ENCODE data around the gene TICRR. TPM values are rescaled to one million over a fixed set of nuclear protein-coding genes. Genes with fewer than 3 reads are reported as not detected.
A peak's percentile ranks its signal among the peaks of the same experiment; 100 is the strongest.

TICRR gene
- total and polyA plus RNA-seq, 2 of the 4 experiments (the other 2 are of a cell fraction) = 3.0 to 4.2 TPM

- Histone ChIP-seq H3K9me1 (ENCODE audit: insufficient read depth, low read length) (peaks cover 15% of the 10 kb centered on the region), H4K20me1 (ENCODE audit: insufficient read depth, low read length) (no peaks in the 10 kb centered on the region), H4K5ac (ENCODE audit: low read depth, low read length) (peak overlapping the region; percentile 90), H3K9me3 (ENCODE audit: control insufficient read depth, insufficient read depth, low read length) (no peaks in the 10 kb centered on the region), H3K4me1 (ENCODE audit: control insufficient read depth, insufficient read depth, low read length) (peaks cover 14% of the 10 kb centered on the region), H3K4me2 (ENCODE audit: low read depth, low read length) (no peak overlapping the region; the same call in 1 of the 2 replicates), H3K36me3 (ENCODE audit: control insufficient read depth, insufficient read depth, low read length) (no peaks in the 10 kb centered on the region), H3K4ac (ENCODE audit: low read depth, low read length) (peak overlapping the region; percentile 64), H3K14ac (replicated peaks; ENCODE audit: low read depth, low read length) (peak overlapping the region; percentile 7; the same call in 1 of the 2 replicates), H3K79me1 (ENCODE audit: low read depth in 1 of 2, low read length in 2 of 2) (peaks cover 0 to 9% of the 10 kb centered on the region in 2 experiments; a peak in 2 of 4 replicates), H2BK15ac (ENCODE audit: low read depth, low read length) (no peak overlapping the region; the same call in 2 of the 3 replicates), H3K23ac (ENCODE audit: low read depth, low read length) (peak overlapping the region; percentile 12; the same call in 1 of the 2 replicates), H2AFZ (replicated peaks; ENCODE audit: low read length, poor library complexity) (peak overlapping the region; percentile 95), H3K27me3 (ENCODE audit: control insufficient read depth, insufficient read depth, low read length) (no peaks in the 10 kb centered on the region), H3K27ac (ENCODE audit: insufficient read depth, low read length) (no peak overlapping the region), H3K4me3 (ENCODE audit: insufficient read depth, low read depth, low read length) (no peak overlapping the region), H2BK5ac (ENCODE audit: low read depth, low read length, poor library complexity, severe bottlenecking) (no peak overlapping the region), H3K9ac (ENCODE audit: low read depth, low read length) (no peak overlapping the region), H4K8ac (ENCODE audit: low read depth in 2 of 2, low read length in 2 of 2) (peak overlapping the region; percentile 21 to 79), H2BK120ac (ENCODE audit: low read depth, low read length) (peak overlapping the region; percentile 25), H2AK9ac (replicated peaks; ENCODE audit: low read depth, low read length, poor library complexity) (peak overlapping the region; percentile 48), H3K56ac (ENCODE audit: extremely low read depth, insufficient read depth, low read length) (no peak overlapping the region), H2AK5ac (ENCODE audit: low read depth, low read length) (peak overlapping the region; percentile 61; the same call in 1 of the 2 replicates), H3K18ac (ENCODE audit: low read depth, low read length) (no peak overlapping the region), H4K91ac (ENCODE audit: insufficient read depth, low read depth, low read length) (peak overlapping the region; percentile 74), H2BK20ac (ENCODE audit: low read depth, low read length) (no peak overlapping the region)
- intact Hi-C loops (cut with micrococcal nuclease) (no loop called here), in situ Hi-C loops (cut with MboI; ENCODE audit: low sequenced_read_pairs) (no loop called here), dilution Hi-C loops (cut with HindIII; ENCODE audit: low sequenced_read_pairs, unreplicated experiment) (no loop called here)
- no TSS peak for BruUV-seq (replicated peaks)
- WGBS, 2 experiments (ENCODE audit: extremely low coverage in 2 of 2, insufficient read length in 1 of 2) = no CpG with 5 or more reads among the region's 8 CpGs
- no peak for DNase-seq
- POLR2A ChIA-PET (ENCODE audit: unreplicated experiment) = interaction anchor here (0.6 kb wide), 1 partner anchor 12 kb away, joined by 3 read pairs; no protein-coding TSS in a partner anchor
- no peak for ATAC-seq (ENCODE audit: low read depth)
- CTCF ChIA-PET = interaction anchor here (0.6 to 1.4 kb wide), 2 partner anchors 9 to 223 kb away, joined by 3 read pairs; no protein-coding TSS in a partner anchor
- TF ChIP-seq CTCF (conservative IDR thresholded peaks at IDR 0.05; ENCODE audit: low read depth, low read length) (no peak), MAZ (IDR thresholded peaks at IDR 0.05; ENCODE audit: borderline replicate concordance, low read depth, low read length) (no peak), MXI1 (IDR thresholded peaks at IDR 0.05; ENCODE audit: borderline replicate concordance, low read depth, low read length) (no peak), MAFK (IDR thresholded peaks at IDR 0.05; ENCODE audit: low read depth, low read length) (no peak), SMC3 (IDR thresholded peaks at IDR 0.05; ENCODE audit: low read depth, low read length) (no peak), RAD21 (IDR thresholded peaks at IDR 0.05; ENCODE audit: low read length) (no peak), RFX5 (IDR thresholded peaks at IDR 0.05; ENCODE audit: low read depth, low read length) (no peak), CEBPB (IDR thresholded peaks at IDR 0.05; ENCODE audit: low read depth, low read length) (no peak), RCOR1 (IDR thresholded peaks at IDR 0.05; ENCODE audit: insufficient replicate concordance, low read length) (no peak), CHD1 (IDR thresholded peaks at IDR 0.05; ENCODE audit: low read depth, low read length) (no peak), NFE2L2 (IDR thresholded peaks at IDR 0.05; ENCODE audit: low read depth, low read length) (no peak), ELK1 (IDR thresholded peaks at IDR 0.05; ENCODE audit: borderline replicate concordance, low read depth, low read length) (no peak), USF2 (IDR thresholded peaks at IDR 0.05; ENCODE audit: low read depth, low read length) (no peak), BHLHE40 (IDR thresholded peaks at IDR 0.05; ENCODE audit: low read depth, low read length) (no peak)
These were observed 91.1 kb downstream of the TICRR start for GRCh38 chr15:89666184-89666857.
